ENCODE measurements around the gene PZP.

The PZP gene

GRCh38 chr12:9127936-9128663, 80.1 kb downstream of the PZP start:
- no peak overlapping the region for H3K4me3 ChIP-seq (replicated peaks; ENCODE audit: low read depth, low read length)
- DNase-seq (ENCODE audit: low read depth): no peak
- no peak for TF ChIP-seq CTCF (IDR thresholded peaks at IDR 0.05; ENCODE audit: low read length, missing control alignments)

GRCh38 chr12:9127484-9127883, 80.7 kb downstream of the PZP start:
- no peak for DNase-seq (ENCODE audit: low read depth)
- TF ChIP-seq CTCF (IDR thresholded peaks at IDR 0.05; ENCODE audit: low read length, missing control alignments): no peak
- no peak overlapping the region for H3K4me3 ChIP-seq (replicated peaks; ENCODE audit: low read depth, low read length)

GRCh38 chr12:9124383-9125031, 83.7 kb downstream of the PZP start:
- no peak for TF ChIP-seq CTCF (IDR thresholded peaks at IDR 0.05; ENCODE audit: low read length, missing control alignments)
- no peak for DNase-seq (ENCODE audit: low read depth)
- no peak overlapping the region for H3K4me3 ChIP-seq (replicated peaks; ENCODE audit: low read depth, low read length)

- TF ChIP-seq CTCF (IDR thresholded peaks at IDR 0.05; ENCODE audit: low read length, missing control alignments): no peak
- H3K4me3 ChIP-seq (replicated peaks; ENCODE audit: low read depth, low read length): no peak overlapping the region
- DNase-seq (ENCODE audit: low read depth): no peak
Observed at GRCh38 chr12:9123781-9124382, 84.3 kb downstream of the PZP start.

- no peak for TF ChIP-seq CTCF (IDR thresholded peaks at IDR 0.05; ENCODE audit: low read length, missing control alignments)
- no peak overlapping the region for H3K4me3 ChIP-seq (replicated peaks; ENCODE audit: low read depth, low read length)
- no peak for DNase-seq (ENCODE audit: low read depth)
Observed at GRCh38 chr12:9122091-9122609, 86.0 kb downstream of the PZP start.

DNA sequence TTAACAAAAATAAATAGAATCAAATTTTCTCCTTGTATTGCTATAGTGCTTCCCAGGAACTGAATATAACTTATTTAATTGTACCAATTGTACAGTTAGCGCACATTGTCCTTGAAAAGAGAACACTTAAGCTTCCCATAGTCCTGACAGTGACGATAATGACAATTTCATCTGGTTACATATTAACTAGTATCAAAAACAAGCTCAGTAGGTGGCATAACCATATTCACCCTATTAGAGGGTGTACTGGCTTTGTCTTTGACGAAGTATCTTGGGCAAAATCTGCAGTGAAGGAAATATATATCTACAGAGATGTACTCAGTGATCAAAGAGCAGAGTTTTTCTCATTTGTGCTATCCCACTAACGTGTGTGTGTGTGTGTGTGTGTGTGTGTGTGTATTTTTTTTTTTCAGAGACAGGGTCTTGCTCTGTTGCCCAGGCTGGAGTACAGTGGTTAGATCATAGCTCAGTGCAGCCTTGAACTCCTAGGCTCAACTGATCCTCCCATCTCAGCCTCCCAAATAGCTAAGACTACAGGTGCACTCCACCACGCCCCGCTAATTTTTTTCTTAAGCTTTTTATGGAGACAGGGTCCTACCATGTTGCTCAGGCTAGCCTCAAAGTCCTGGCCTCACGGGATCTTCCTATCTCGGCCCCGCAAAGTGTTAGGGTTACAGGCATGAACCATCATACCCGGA, 87.6 kb downstream of the PZP start:
- TF ChIP-seq CTCF (IDR thresholded peaks at IDR 0.05; ENCODE audit: low read length, missing control alignments): no peak
- no peak overlapping the region for H3K4me3 ChIP-seq (replicated peaks; ENCODE audit: low read depth, low read length)
- no peak for DNase-seq (ENCODE audit: low read depth)
